HG02981 (cell line): ENCODE measurements around the gene AGPAT3.

Source experiments
- ATAC-seq: cut with Tn5 transposase; IDR thresholded peaks from one replicate; pipeline ENCODE4 v1.9.1; 2021; ENCODE audit warnings: mild to moderate bottlenecking, moderate library complexity; ENCODE audit not compliant: unreplicated experiment

The AGPAT3 gene

GRCh38 chr21:43971992-43972255 lies 106.9 kb downstream of the AGPAT3 start:
- ATAC-seq: no peak

GRCh38 chr21:43972850-43973633 lies 108.0 kb downstream of the AGPAT3 start:
- no peak for ATAC-seq

GRCh38 chr21:43973634-43973955 lies 108.6 kb downstream of the AGPAT3 start:
- ATAC-seq: no peak

GRCh38 chr21:43974791-43975468 lies 109.9 kb downstream of the AGPAT3 start:
- no peak for ATAC-seq

- peak; percentile 50 for ATAC-seq
Observed at GRCh38 chr21:43975469-43976098, 110.6 kb downstream of the AGPAT3 start.

- no peak for ATAC-seq
Observed at GRCh38 chr21:43976661-43977060, 111.6 kb downstream of the AGPAT3 start.

- ATAC-seq: no peak
Observed at GRCh38 chr21:43978060-43978459, 113.0 kb downstream of the AGPAT3 start.

GRCh38 chr21:43979654-43980053 lies 114.6 kb downstream of the AGPAT3 start:
- ATAC-seq: no peak

- ATAC-seq: no peak
Observed at GRCh38 chr21:43981151-43981870, 116.3 kb downstream of the AGPAT3 start.

- no peak for ATAC-seq
Observed at GRCh38 chr21:43981871-43982210, 116.8 kb downstream of the AGPAT3 start.

- no peak for ATAC-seq
Observed at GRCh38 chr21:43982489-43983078, 117.6 kb downstream of the AGPAT3 start.

- ATAC-seq: no peak
Observed at GRCh38 chr21:43983390-43983789, 118.4 kb downstream of the AGPAT3 start.

GRCh38 chr21:43983860-43984420 lies 118.9 kb downstream of the AGPAT3 start:
- ATAC-seq: no peak

GRCh38 chr21:43984905-43985689 lies 120.1 kb downstream of the AGPAT3 start:
- no peak for ATAC-seq

GRCh38 chr21:43985690-43986251 lies 120.7 kb downstream of the AGPAT3 start:
- no peak for ATAC-seq

- no peak for ATAC-seq
Observed at GRCh38 chr21:43986544-43987451, 121.8 kb downstream of the AGPAT3 start.

- no peak for ATAC-seq
Observed at GRCh38 chr21:43987509-43987908, 122.5 kb downstream of the AGPAT3 start.

- no peak for ATAC-seq
Observed at GRCh38 chr21:43988016-43988415, 123.0 kb downstream of the AGPAT3 start.
